HG03159 (cell line): ENCODE data around the gene FCN3.

ENCODE experiments used
- ATAC-seq: cut with Tn5 transposase; IDR thresholded peaks from one replicate; pipeline ENCODE4 v1.9.1; 2021; ENCODE audit warnings: mild to moderate bottlenecking, moderate library complexity; ENCODE audit not compliant: unreplicated experiment

The FCN3 gene

GRCh38 chr1:27345272-27345671 is 29.4 kb downstream of the FCN3 start:
- ATAC-seq, result no peak

- no peak for ATAC-seq
Observed at GRCh38 chr1:27343639-27344025, 31.0 kb downstream of the FCN3 start.

- no peak for ATAC-seq
Observed at GRCh38 chr1:27342778-27343638, 31.6 kb downstream of the FCN3 start.

GRCh38 chr1:27342391-27342777 is 32.2 kb downstream of the FCN3 start:
- ATAC-seq, result no peak

GRCh38 chr1:27341525-27342252 is 32.9 kb downstream of the FCN3 start, which contains the start of gene SYTL1:
SYTL1 (plus strand) TSS chr1:27342022; CDS start chr1:27345335, 3,313 bp downstream.
- ATAC-seq, result no peak

- ATAC-seq, result no peak
Observed at GRCh38 chr1:27339213-27339612, 35.4 kb downstream of the FCN3 start.

- ATAC-seq, result no peak
Observed at GRCh38 chr1:27338751-27339150, 35.9 kb downstream of the FCN3 start.

GRCh38 chr1:27336756-27337155 is 37.9 kb downstream of the FCN3 start:
- ATAC-seq, result no peak

- no peak for ATAC-seq
Observed at GRCh38 chr1:27335506-27336422, 38.9 kb downstream of the FCN3 start.

GRCh38 chr1:27333717-27334279 is 40.8 kb downstream of the FCN3 start:
- ATAC-seq, result no peak

- ATAC-seq, result no peak
Observed at GRCh38 chr1:27332536-27333281, 41.9 kb downstream of the FCN3 start.

GRCh38 chr1:27331922-27332321 is 42.7 kb downstream of the FCN3 start:
- no peak for ATAC-seq

- no peak for ATAC-seq
Observed at GRCh38 chr1:27331426-27331825, 43.2 kb downstream of the FCN3 start.

- ATAC-seq, result no peak
Observed at GRCh38 chr1:27330786-27331185, 43.8 kb downstream of the FCN3 start.

- ATAC-seq, result no peak
Observed at GRCh38 chr1:27327964-27328363, 46.7 kb downstream of the FCN3 start.

GRCh38 chr1:27325286-27325685 is 49.3 kb downstream of the FCN3 start:
- ATAC-seq, result no peak

GRCh38 chr1:27322569-27323240 is 51.9 kb downstream of the FCN3 start:
- ATAC-seq, result no peak

- peak; percentile 93 for ATAC-seq
Observed at GRCh38 chr1:27321813-27322568, 52.6 kb downstream of the FCN3 start, which contains the start of gene TMEM222. TMEM222 (plus strand) TSS chr1:27322163; CDS start chr1:27322198, 35 bp downstream.
